IMR-90 (cell line): ENCODE measurements around the gene ELMO1. TPM values are rescaled to one million over a fixed set of nuclear protein-coding genes. Genes with fewer than 3 reads are reported as not detected.

ENCODE experiments used
- ATAC-seq: fragments of 200-7000 bp; cut with Tn5 transposase; 2 replicates; pipeline ENCODE4 v1.9.1; 2020; ENCODE audit warnings: low read depth, mild to moderate bottlenecking, moderate library complexity
- BruUV-seq: library from RNA; stranded (reverse); fragments of 400-500 nt; replicated peaks from 2 replicates; lab custom pipeline; 2021; lab: Mats Ljungman, UMichigan
- CTCF ChIA-PET: fragments of 300-600 bp; formaldehyde crosslinking; extraction: SDS; loops from one replicate; lab custom pipeline; 2021; ENCODE audit warnings: antibody characterized with exemption; lab: Yijun Ruan, JAX
- POLR2A ChIA-PET: fragments of 300-600 bp; sonication (Branson Sonifier 250); formaldehyde crosslinking; loops from one replicate; lab custom pipeline; 2022; ENCODE audit warnings: antibody characterized with exemption; ENCODE audit not compliant: unreplicated experiment; lab: Charles Lee
- DNase-seq: peaks from one replicate; pipeline ENCODE4 v3.0.0; 2013
- H2AFZ ChIP-seq: replicated peaks from 2 replicates; pipeline ENCODE3; 2013; ENCODE audit warnings: low read length, mild to moderate bottlenecking; ENCODE audit not compliant: poor library complexity
- H2AK5ac ChIP-seq: 2 replicates; pipeline ENCODE4 v1.6.1; 2013; ENCODE audit warnings: low read depth, low read length, inconsistent platforms
- H2AK9ac ChIP-seq: replicated peaks from 2 replicates; pipeline ENCODE3; 2013; ENCODE audit warnings: mild to moderate bottlenecking, low read depth, low read length, moderate library complexity; ENCODE audit not compliant: poor library complexity
- H2BK120ac ChIP-seq: 2 replicates; pipeline ENCODE4 v1.6.1; 2013; ENCODE audit warnings: low read depth, low read length, inconsistent platforms
- H2BK15ac ChIP-seq: 3 replicates; pipeline ENCODE4 v1.6.1; 2013; ENCODE audit warnings: low read depth, low read length, inconsistent platforms
- H2BK20ac ChIP-seq: 2 replicates; pipeline ENCODE4 v1.6.1; 2013; ENCODE audit warnings: low read depth, mild to moderate bottlenecking, inconsistent platforms, low read length, moderate library complexity
- H2BK5ac ChIP-seq: 2 replicates; pipeline ENCODE4 v1.6.1; 2013; ENCODE audit warnings: mild to moderate bottlenecking, low read depth, low read length, inconsistent platforms; ENCODE audit not compliant: poor library complexity, severe bottlenecking
- H3K14ac ChIP-seq: replicated peaks from 2 replicates; pipeline ENCODE4 v1.6.1; 2013; ENCODE audit warnings: low read depth, low read length, inconsistent platforms
- H3K18ac ChIP-seq: 2 replicates; pipeline ENCODE4 v1.6.1; 2013; ENCODE audit warnings: low read depth, low read length, control low read depth
- H3K23ac ChIP-seq: 2 replicates; pipeline ENCODE4 v1.6.1; 2013; ENCODE audit warnings: low read depth, low read length, inconsistent platforms
- H3K27ac ChIP-seq: 2 replicates; pipeline ENCODE4 v1.5.1; 2013; ENCODE audit warnings: mild to moderate bottlenecking, control low read depth, low read length; ENCODE audit not compliant: insufficient read depth
- H3K27me3 ChIP-seq: 2 replicates; pipeline ENCODE4 v1.6.1; 2013; ENCODE audit warnings: low read length; ENCODE audit not compliant: control insufficient read depth, insufficient read depth
- H3K36me3 ChIP-seq: 2 replicates; pipeline ENCODE4 v1.6.1; 2013; ENCODE audit warnings: low read length, mixed read lengths; ENCODE audit not compliant: control insufficient read depth, insufficient read depth
- H3K4ac ChIP-seq: 2 replicates; pipeline ENCODE4 v1.6.1; 2013; ENCODE audit warnings: low read depth, low read length, inconsistent platforms
- H3K4me1 ChIP-seq: 2 replicates; pipeline ENCODE4 v1.6.1; 2013; ENCODE audit warnings: low read length, mixed read lengths; ENCODE audit not compliant: control insufficient read depth, insufficient read depth
- H3K4me2 ChIP-seq: 2 replicates; pipeline ENCODE4 v1.6.1; 2013; ENCODE audit warnings: low read depth, mild to moderate bottlenecking, control low read depth, low read length, moderate library complexity
- H3K4me3 ChIP-seq: 2 replicates; pipeline ENCODE4 v1.5.1; 2013; ENCODE audit warnings: low read depth, mild to moderate bottlenecking, control low read depth, low read length, moderate library complexity; ENCODE audit not compliant: insufficient read depth
- H3K56ac ChIP-seq: 2 replicates; pipeline ENCODE4 v1.6.1; 2013; ENCODE audit warnings: low read length, inconsistent platforms; ENCODE audit not compliant: insufficient read depth; ENCODE audit errors: extremely low read depth
- H3K79me1 ChIP-seq, 2 experiments: 2 replicates each; pipeline ENCODE4 v1.6.1; 2013; ENCODE audit warnings: low read length in 2 of 2, inconsistent platforms in 1 of 2, low read depth in 1 of 2
- H3K9ac ChIP-seq: 2 replicates; pipeline ENCODE4 v1.6.1; 2013; ENCODE audit warnings: low read depth, low read length, control low read depth
- H3K9me1 ChIP-seq: 2 replicates; pipeline ENCODE4 v1.6.1; 2013; ENCODE audit warnings: low read length, inconsistent platforms; ENCODE audit not compliant: insufficient read depth
- H3K9me3 ChIP-seq: 2 replicates; pipeline ENCODE4 v1.6.1; 2013; ENCODE audit warnings: low read length; ENCODE audit not compliant: control insufficient read depth, insufficient read depth
- H4K20me1 ChIP-seq: 2 replicates; pipeline ENCODE4 v1.6.1; 2013; ENCODE audit warnings: low read length, inconsistent platforms; ENCODE audit not compliant: insufficient read depth
- H4K5ac ChIP-seq: 2 replicates; pipeline ENCODE4 v1.6.1; 2013; ENCODE audit warnings: mild to moderate bottlenecking, low read depth, low read length, control low read depth
- H4K8ac ChIP-seq, 2 experiments: 2 replicates each; pipeline ENCODE4 v1.6.1; 2013; ENCODE audit warnings: low read depth in 2 of 2, low read length in 2 of 2, control low read depth in 1 of 2, inconsistent platforms in 1 of 2
- H4K91ac ChIP-seq: 2 replicates; pipeline ENCODE4 v1.6.1; 2013; ENCODE audit warnings: low read depth, low read length, inconsistent platforms; ENCODE audit not compliant: insufficient read depth
- CEBPB ChIP-seq: IDR thresholded peaks from 2 replicates; pipeline ENCODE4 v1.6.1; 2012; ENCODE audit warnings: low read depth, low read length, improper control_type of control experiment
- CTCF ChIP-seq: conservative IDR thresholded peaks from 2 replicates; pipeline ENCODE4 v1.5.1; 2012; ENCODE audit warnings: mild to moderate bottlenecking, low read depth, low read length, improper control_type of control experiment
- ELK1 ChIP-seq: fragments of 150-350 bp; IDR thresholded peaks from 2 replicates; pipeline ENCODE4 v1.6.1; 2016; ENCODE audit warnings: low read depth, mild to moderate bottlenecking, low read length, moderate library complexity, borderline replicate concordance
- FOS ChIP-seq: fragments of 150-350 bp; IDR thresholded peaks from 2 replicates; pipeline ENCODE4 v1.6.1; 2016; ENCODE audit warnings: low read depth, low read length
- MAZ ChIP-seq: IDR thresholded peaks from 2 replicates; pipeline ENCODE4 v1.6.1; 2012; ENCODE audit warnings: low read depth, mild to moderate bottlenecking, low read length, improper control_type of control experiment, moderate library complexity, borderline replicate concordance
- NFE2L2 ChIP-seq: fragments of 150-350 bp; IDR thresholded peaks from 2 replicates; pipeline ENCODE4 v1.6.1; 2016; ENCODE audit warnings: low read depth, mild to moderate bottlenecking, low read length
- RCOR1 ChIP-seq: IDR thresholded peaks from 2 replicates; pipeline ENCODE4 v1.6.1; 2012; ENCODE audit warnings: mild to moderate bottlenecking, low read length, improper control_type of control experiment; ENCODE audit not compliant: insufficient replicate concordance
- RFX5 ChIP-seq: IDR thresholded peaks from 2 replicates; pipeline ENCODE4 v1.8.0; 2012; ENCODE audit warnings: low read depth, mild to moderate bottlenecking, low read length, moderate library complexity
- SMC3 ChIP-seq: fragments of 150-350 bp; IDR thresholded peaks from 2 replicates; pipeline ENCODE4 v1.6.1; 2016; ENCODE audit warnings: low read depth, mild to moderate bottlenecking, antibody characterized with exemption, low read length, moderate library complexity
- USF2 ChIP-seq: fragments of 150-350 bp; IDR thresholded peaks from 2 replicates; pipeline ENCODE4 v1.6.1; 2017; ENCODE audit warnings: mild to moderate bottlenecking, antibody characterized with exemption, low read length, low read depth
- WGBS, 2 experiments: methylation state at CpG; one replicate each; pipeline versions ENCODE4 v1.1.5 to v1.1.7; 2013; ENCODE audit warnings: missing lambda C conversion rate in 2 of 2; ENCODE audit not compliant: insufficient read length in 1 of 2; ENCODE audit errors: extremely low coverage in 2 of 2; 5-methylcytosine and 5-hydroxymethylcytosine counted together
- dilution Hi-C: fragments of 300-500 bp; cut with HindIII; formaldehyde crosslinking; loops from one replicate; pipeline ENCODE4 v1.14.3; 2018; ENCODE audit warnings: low sequenced_read_pairs; ENCODE audit not compliant: unreplicated experiment
- in situ Hi-C: fragments of 300-500 bp; cut with MboI; formaldehyde crosslinking; loops from 3 replicates; pipeline ENCODE4 v1.14.3; 2019; ENCODE audit warnings: low sequenced_read_pairs, inconsistent platforms, mixed read lengths
- intact Hi-C: fragments of 100-400 bp; cut with micrococcal nuclease; formaldehyde crosslinking; loops from 2 replicates; pipeline ENCODE4 v1.10.0; 2022
- polyA plus RNA-seq, 3 experiments: library from polyadenylated mRNA; depleted of rRNA; stranded (reverse); fragments of >200 nt; gene quantifications; 2 replicates each; pipeline ENCODE4 v1.2.3, GENCODE V29; 2012; ENCODE audit warnings: low replicate concordance in 1 of 3
- total RNA-seq: library from RNA; depleted of rRNA; stranded (reverse); fragments of >200 nt; gene quantifications from 2 replicates; pipeline ENCODE4 v1.2.3, GENCODE V29; 2012

ELMO1 gene
- total and polyA plus RNA-seq, 2 of the 4 experiments (the other 2 are of a cell fraction), result 0.03 TPM; not detected in 1

GRCh38 chr7:37186753-37187152 is 261.9 kb downstream of the ELMO1 start:
- Histone ChIP-seq H3K9me3 (no peaks in the 10 kb centered on the region), H3K36me3 (no peaks in the 10 kb centered on the region), H2BK5ac (no peak overlapping the region), H3K4me3 (no peak overlapping the region), H3K9me1 (no peaks in the 10 kb centered on the region), H2BK20ac (no peak overlapping the region), H3K79me1 (no peaks in the 10 kb centered on the region), H3K56ac (no peak overlapping the region), H4K91ac (no peak overlapping the region), H3K27ac (no peak overlapping the region), H2AFZ (no peak overlapping the region), H2AK5ac (no peak overlapping the region), H3K14ac (no peak overlapping the region), H4K8ac (no peak overlapping the region), H3K4ac (no peak overlapping the region), H4K5ac (no peak overlapping the region), H2AK9ac (no peak overlapping the region), H3K27me3 (peaks cover 2% of the 10 kb centered on the region; the same call in 1 of the 2 replicates), H2BK120ac (no peak overlapping the region), H2BK15ac (no peak overlapping the region), H3K23ac (no peak overlapping the region), H3K4me1 (no peaks in the 10 kb centered on the region), H4K20me1 (no peaks in the 10 kb centered on the region), H3K18ac (no peak overlapping the region), H3K9ac (no peak overlapping the region), H3K4me2 (no peak overlapping the region)
- ATAC-seq (no peak), DNase-seq (no peak)
- intact Hi-C loops, result no loop called here
- POLR2A ChIA-PET, result no interaction called here
- CTCF ChIA-PET, result no interaction called here
- in situ Hi-C loops, result loop anchor here (25.0 kb wide), 1 partner anchor 499 kb away; no protein-coding TSS in a partner anchor
- dilution Hi-C loops, result no loop called here
- no CpG with 5 or more reads among the region's 1 CpG for WGBS, 2 experiments
- TF ChIP-seq CTCF (no peak), ELK1 (no peak), RFX5 (no peak), SMC3 (no peak), CEBPB (no peak), FOS (no peak), USF2 (no peak), MAZ (no peak), RCOR1 (no peak), NFE2L2 (no peak)
- no TSS peak for BruUV-seq
